GM19372 (cell line): ENCODE results near the gene PPP2R5B.
A peak's percentile ranks its signal among the peaks of the same experiment; 100 is the strongest.

Experiments
- ATAC-seq: cut with Tn5 transposase; IDR thresholded peaks from one replicate; pipeline ENCODE4 v1.9.1; 2021; ENCODE audit warnings: mild to moderate bottlenecking, low read depth, moderate library complexity; ENCODE audit not compliant: unreplicated experiment

Gene PPP2R5B

GRCh38 chr11:64905516-64906313 lies 18.8 kb upstream of the PPP2R5B start:
- no peak for ATAC-seq

- ATAC-seq = no peak
Observed at GRCh38 chr11:64906314-64906635, 18.2 kb upstream of the PPP2R5B start.

- ATAC-seq = no peak
Observed at GRCh38 chr11:64908766-64909165, 15.7 kb upstream of the PPP2R5B start.

GRCh38 chr11:64909653-64910343 lies 14.7 kb upstream of the PPP2R5B start:
- no peak for ATAC-seq

- no peak for ATAC-seq
Observed at GRCh38 chr11:64910451-64911093, 13.9 kb upstream of the PPP2R5B start.

GRCh38 chr11:64911142-64911541 lies 13.3 kb upstream of the PPP2R5B start:
- ATAC-seq = no peak

- ATAC-seq = no peak
Observed at GRCh38 chr11:64911689-64912088, 12.8 kb upstream of the PPP2R5B start.

GRCh38 chr11:64913171-64913727 lies 11.2 kb upstream of the PPP2R5B start:
- no peak for ATAC-seq

GRCh38 chr11:64914123-64914522 lies 10.4 kb upstream of the PPP2R5B start:
- ATAC-seq = no peak

GRCh38 chr11:64915376-64915887 lies 9.1 kb upstream of the PPP2R5B start:
- ATAC-seq = no peak

GRCh38 chr11:64916040-64916774 lies 8.3 kb upstream of the PPP2R5B start:
- ATAC-seq = no peak

GRCh38 chr11:64916775-64917662 lies 7.5 kb upstream of the PPP2R5B start, which contains the start of gene ATG2A:
Gene ATG2A, minus strand, starts transcription at chr11:64917209. Its CDS starts 74 bp downstream, at chr11:64917135.
- ATAC-seq = peak; percentile 95

- ATAC-seq = no peak
Observed at GRCh38 chr11:64917663-64917995, 6.9 kb upstream of the PPP2R5B start.

- ATAC-seq = no peak
Observed at GRCh38 chr11:64918017-64918416, 6.5 kb upstream of the PPP2R5B start.

GRCh38 chr11:64919627-64920026 lies 4.9 kb upstream of the PPP2R5B start:
- no peak for ATAC-seq

GRCh38 chr11:64920124-64920523 lies 4.4 kb upstream of the PPP2R5B start:
- no peak for ATAC-seq

GRCh38 chr11:64921384-64921783 lies 3.1 kb upstream of the PPP2R5B start:
- ATAC-seq = no peak

- no peak for ATAC-seq
Observed at GRCh38 chr11:64923151-64923661, 1.3 kb upstream of the PPP2R5B start.

GRCh38 chr11:64924910-64925284 lies 408 bp downstream of the PPP2R5B start:
- no peak for ATAC-seq
